Transverse colon (tissue), 3 donors: ENCODE data around the gene CHURC1.

Experiments used
- EP300 ChIP-seq: sonication (generic); formaldehyde crosslinking; IDR thresholded peaks from one replicate; pipeline ENCODE4 v1.6.1; 2017; ENCODE audit warnings: antibody characterized with exemption, low read depth
- POLR2AphosphoS5 ChIP-seq, 3 donors: sonication (generic); formaldehyde crosslinking; IDR thresholded peaks; one replicate each; pipeline ENCODE4 v1.6.1; 2016; ENCODE audit warnings: antibody characterized with exemption in 3 of 3

- no peak for TF ChIP-seq EP300
- TF ChIP-seq POLR2AphosphoS5 (IDR thresholded peaks at IDR 0.05): no peak
Observed at GRCh38 chr14:64954491-64955240, 40.4 kb downstream of the CHURC1 start.
